Mucosa of rectum (tissue), 2 donors: ENCODE data around the gene DPP6.

Experiments
- H3K27ac ChIP-seq, 2 donors: one replicate each; pipeline ENCODE4 v1.7.0; 2013; ENCODE audit warnings: inconsistent platforms in 2 of 2, low read depth in 2 of 2, low read length in 2 of 2
- H3K27me3 ChIP-seq, 2 donors: one replicate each; pipeline ENCODE4 v1.7.0; 2013; ENCODE audit warnings: low read length in 2 of 2; ENCODE audit not compliant: control insufficient read depth in 2 of 2, insufficient read depth in 2 of 2
- H3K36me3 ChIP-seq, 2 donors: one replicate each; pipeline ENCODE4 v1.7.0; 2013; ENCODE audit warnings: low read length in 2 of 2; ENCODE audit not compliant: control insufficient read depth in 2 of 2, insufficient read depth in 2 of 2
- H3K4me1 ChIP-seq, 2 donors: one replicate each; pipeline ENCODE4 v1.7.0; 2013; ENCODE audit warnings: low read length in 2 of 2, mild to moderate bottlenecking in 1 of 2; ENCODE audit not compliant: control insufficient read depth in 2 of 2, insufficient read depth in 2 of 2
- H3K4me3 ChIP-seq, 2 donors: one replicate each; pipeline ENCODE4 v1.7.0; 2013; ENCODE audit warnings: low read length in 2 of 2
- H3K9ac ChIP-seq, 2 donors: one replicate each; pipeline ENCODE4 v1.7.0; 2013; ENCODE audit warnings: low read length in 2 of 2, low read depth in 1 of 2, mild to moderate bottlenecking in 1 of 2
- H3K9me3 ChIP-seq, 2 donors: one replicate each; pipeline ENCODE4 v1.7.0; 2013; ENCODE audit warnings: low read length in 2 of 2; ENCODE audit not compliant: control insufficient read depth in 2 of 2
- donor health status: healthy.
- donor health status: Normal muscosa, but diverticular disease.

The DPP6 gene

DNA sequence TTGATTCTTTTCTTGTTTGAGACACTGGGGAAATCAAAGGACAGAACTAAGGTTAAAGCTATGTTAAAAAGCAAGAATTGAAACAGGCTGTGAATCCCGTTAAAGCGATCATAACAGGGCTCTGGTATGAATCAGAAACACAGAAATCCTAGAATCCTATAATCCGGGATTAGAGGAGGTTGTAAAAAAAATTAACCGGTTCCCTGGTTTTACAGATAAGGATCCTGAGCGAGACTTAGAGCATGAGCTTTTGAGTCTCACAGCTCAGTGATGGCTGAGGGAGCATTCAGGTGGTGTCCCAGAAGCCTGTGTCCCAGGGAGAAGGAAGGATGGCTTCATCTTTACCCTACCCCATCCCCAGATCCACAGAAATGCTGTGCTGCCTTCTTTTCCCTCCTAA lies 489.4 kb downstream of the DPP6 start:
- H3K9ac ChIP-seq: no peak overlapping the region
- H3K4me1 ChIP-seq: no peaks in the 10 kb centered on the region
- H3K27me3 ChIP-seq: no peaks in the 10 kb centered on the region
- H3K4me3 ChIP-seq: no peak overlapping the region
- H3K36me3 ChIP-seq: no peaks in the 10 kb centered on the region
- no peak overlapping the region for H3K27ac ChIP-seq
- no peaks in the 10 kb centered on the region for H3K9me3 ChIP-seq

DNA sequence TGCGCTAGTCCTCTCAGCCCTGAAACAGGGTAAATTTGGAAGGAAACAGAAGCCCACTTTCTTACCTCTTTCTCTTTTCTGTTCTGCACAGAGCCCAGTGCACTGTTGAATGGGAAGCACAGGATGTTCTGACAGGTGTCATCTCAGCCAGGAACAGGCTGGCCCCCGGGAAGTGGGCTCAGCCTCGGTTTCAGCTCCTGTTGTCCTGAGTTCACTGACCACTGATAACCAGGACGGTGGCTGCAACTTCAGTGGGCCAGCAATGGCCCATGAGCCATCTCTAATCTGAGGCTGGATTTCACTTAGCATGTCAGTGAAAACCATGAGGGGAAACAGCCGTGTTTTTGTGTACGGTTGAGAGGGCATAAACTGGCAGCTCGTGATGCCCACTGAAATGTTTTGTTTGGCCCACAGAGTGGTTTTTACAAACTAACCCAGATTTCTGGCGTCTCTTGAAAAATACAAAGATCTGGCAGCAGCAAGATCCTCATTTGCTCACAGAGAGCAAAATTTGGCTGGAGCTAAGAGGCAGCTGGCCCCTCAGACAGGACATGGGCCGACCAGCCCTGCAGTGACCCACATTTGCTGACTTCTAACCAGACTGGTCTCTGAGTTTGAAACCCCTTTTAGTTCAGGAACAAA lies 494.9 kb downstream of the DPP6 start:
- Histone ChIP-seq H3K4me3 (no peak overlapping the region), H3K9ac (no peak overlapping the region)

DNA sequence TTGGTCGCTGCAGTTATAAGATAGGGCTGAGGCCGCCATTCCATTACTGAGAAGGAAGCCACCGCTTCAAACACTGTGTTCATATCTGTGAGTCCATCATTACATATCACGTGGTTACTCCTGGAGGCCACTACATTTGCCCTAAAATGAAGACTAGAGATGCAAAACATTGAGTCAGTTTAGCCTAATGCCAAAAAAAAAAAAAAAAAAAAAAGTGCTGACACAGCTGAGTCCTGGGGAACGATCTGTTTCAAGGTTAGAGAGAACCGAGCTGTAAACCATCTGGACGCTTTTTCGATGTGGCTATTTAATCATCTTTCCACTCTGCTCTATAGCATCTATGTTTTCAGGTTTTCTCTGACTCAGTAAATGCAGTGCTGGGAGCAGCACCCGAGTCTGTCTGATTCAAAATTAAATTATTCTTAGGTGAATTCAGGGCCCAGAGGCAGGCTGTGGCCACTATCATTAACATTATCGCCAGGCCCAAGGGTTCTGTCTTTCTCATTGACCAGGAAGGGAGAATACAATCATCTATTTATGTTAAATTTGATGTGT lies 501.6 kb downstream of the DPP6 start:
- Histone ChIP-seq H3K9ac (no peak overlapping the region), H3K9me3 (no peaks in the 10 kb centered on the region), H3K27ac (no peak overlapping the region), H3K4me3 (no peak overlapping the region), H3K4me1 (no peaks in the 10 kb centered on the region), H3K36me3 (no peaks in the 10 kb centered on the region), H3K27me3 (no peaks in the 10 kb centered on the region)

More for the DNA sequence above, 494.9 kb downstream of the DPP6 start:
- no peaks in the 10 kb centered on the region for H3K36me3 ChIP-seq
- no peaks in the 10 kb centered on the region for H3K9me3 ChIP-seq
- no peaks in the 10 kb centered on the region for H3K4me1 ChIP-seq
- no peak overlapping the region for H3K27ac ChIP-seq
- no peaks in the 10 kb centered on the region for H3K27me3 ChIP-seq

DNA sequence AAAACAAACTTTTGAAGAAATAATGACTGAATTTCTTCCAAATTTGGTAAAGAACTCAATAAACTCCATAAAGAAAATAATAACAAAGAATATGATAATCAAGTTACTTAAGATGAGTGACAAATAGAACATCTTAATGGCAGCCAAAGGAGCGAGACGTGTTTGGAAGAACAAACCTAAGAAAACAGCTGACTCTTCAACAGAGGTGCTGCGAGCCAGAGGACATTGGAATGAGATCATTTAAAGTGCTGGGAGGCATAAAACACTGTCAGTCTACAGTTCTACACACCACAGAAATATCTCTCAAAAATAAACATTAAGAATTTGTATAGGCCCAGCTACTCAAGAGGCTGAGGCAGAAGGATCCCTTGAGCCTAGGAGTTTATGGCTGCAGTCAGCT lies 507.3 kb downstream of the DPP6 start:
- no peaks in the 10 kb centered on the region for H3K4me1 ChIP-seq

DNA sequence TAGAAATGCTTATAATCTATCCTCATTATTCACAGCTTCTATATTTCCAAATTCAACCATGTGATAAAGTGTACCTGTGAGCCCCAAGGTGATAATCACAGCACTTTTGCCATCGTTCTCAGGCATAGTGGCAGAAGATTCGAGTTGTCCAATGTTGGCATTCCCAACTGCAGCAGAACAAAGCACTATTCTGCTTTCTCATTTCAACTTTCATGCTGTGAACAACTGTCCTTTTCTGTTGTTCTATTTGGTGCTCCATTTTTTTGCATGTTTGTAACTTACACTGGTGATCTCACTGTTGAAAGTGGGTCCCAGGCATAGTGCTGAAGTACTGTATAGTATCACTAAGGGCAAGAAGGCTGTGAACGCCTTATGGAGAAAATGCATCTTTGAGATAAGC lies 512.5 kb downstream of the DPP6 start:
- H3K4me1 ChIP-seq: no peaks in the 10 kb centered on the region
- H3K9ac ChIP-seq: no peak overlapping the region
- H3K36me3 ChIP-seq: no peaks in the 10 kb centered on the region
- no peak overlapping the region for H3K4me3 ChIP-seq
- no peaks in the 10 kb centered on the region for H3K9me3 ChIP-seq
- no peak overlapping the region for H3K27ac ChIP-seq
- no peaks in the 10 kb centered on the region for H3K27me3 ChIP-seq

More for the DNA sequence above, 507.3 kb downstream of the DPP6 start:
- no peaks in the 10 kb centered on the region for H3K27me3 ChIP-seq
- H3K36me3 ChIP-seq: no peaks in the 10 kb centered on the region
- H3K4me3 ChIP-seq: no peak overlapping the region
- H3K27ac ChIP-seq: no peak overlapping the region
- H3K9ac ChIP-seq: no peak overlapping the region
- H3K9me3 ChIP-seq: no peaks in the 10 kb centered on the region

DNA sequence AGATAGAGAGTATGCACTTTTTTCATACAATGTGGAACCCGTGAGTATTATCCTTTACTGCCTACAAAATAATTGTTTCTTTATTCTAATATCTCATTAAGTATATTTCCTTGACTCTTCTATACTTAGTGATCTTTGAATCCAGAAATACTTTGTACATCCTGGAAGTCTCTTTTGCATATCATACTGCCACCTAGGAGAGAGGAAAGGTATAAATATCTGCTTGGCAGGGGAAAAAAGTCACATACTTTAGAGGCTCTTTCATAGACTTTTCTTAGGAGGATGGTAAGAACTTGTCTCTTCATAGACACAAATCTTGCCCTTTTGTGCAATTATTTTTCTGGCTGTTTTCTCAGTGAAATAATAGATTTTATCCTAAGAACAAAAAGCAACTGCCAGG lies 514.7 kb downstream of the DPP6 start:
- no peak overlapping the region for H3K27ac ChIP-seq
- no peaks in the 10 kb centered on the region for H3K4me1 ChIP-seq
- H3K9me3 ChIP-seq: no peaks in the 10 kb centered on the region
- H3K4me3 ChIP-seq: no peak overlapping the region
- no peak overlapping the region for H3K9ac ChIP-seq
- H3K27me3 ChIP-seq: no peaks in the 10 kb centered on the region
- no peaks in the 10 kb centered on the region for H3K36me3 ChIP-seq

DNA sequence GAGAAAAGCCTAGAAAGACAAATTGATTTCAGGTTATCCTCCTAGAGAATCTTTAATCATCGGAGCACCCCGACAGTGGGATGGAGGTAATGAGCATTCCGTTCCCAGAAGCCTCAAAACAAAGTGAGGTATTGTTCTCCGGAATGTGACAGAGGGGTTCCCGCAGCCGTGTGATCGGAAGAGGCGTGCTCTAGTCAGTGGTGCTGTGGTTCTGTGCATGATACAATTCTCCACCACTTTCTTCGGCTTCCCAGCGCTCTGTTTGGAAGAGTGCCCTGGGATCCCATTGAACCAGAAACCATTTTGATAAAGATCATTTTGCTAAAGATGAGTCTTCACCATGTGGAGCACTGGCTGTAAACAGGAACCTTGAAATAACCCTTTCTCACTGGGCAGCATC lies 516.1 kb downstream of the DPP6 start:
- no peak overlapping the region for H3K27ac ChIP-seq
- H3K36me3 ChIP-seq: no peaks in the 10 kb centered on the region
- no peaks in the 10 kb centered on the region for H3K27me3 ChIP-seq
- H3K9ac ChIP-seq: no peak overlapping the region
- no peaks in the 10 kb centered on the region for H3K9me3 ChIP-seq
- no peaks in the 10 kb centered on the region for H3K4me1 ChIP-seq
- no peak overlapping the region for H3K4me3 ChIP-seq

DNA sequence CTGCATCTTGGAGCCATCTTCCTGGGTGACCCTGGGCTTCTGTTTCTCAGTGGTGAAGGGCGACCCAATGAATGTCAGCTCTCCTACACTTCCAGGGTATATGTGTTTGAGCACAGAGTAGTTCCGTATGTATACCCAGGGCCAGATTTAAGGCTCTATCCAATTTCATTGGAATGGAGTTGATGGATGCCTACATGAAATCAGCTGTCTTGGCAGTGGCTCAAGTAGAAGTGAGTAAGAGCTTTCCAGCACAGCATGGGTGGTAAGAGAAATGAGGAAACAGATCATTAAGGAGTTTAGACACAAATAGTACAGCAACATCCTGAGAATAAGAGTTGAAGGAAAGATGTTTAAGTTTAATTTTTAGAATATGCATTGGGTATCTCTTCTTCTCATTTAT lies 517.7 kb downstream of the DPP6 start:
- H3K9me3 ChIP-seq: no peaks in the 10 kb centered on the region
- H3K36me3 ChIP-seq: no peaks in the 10 kb centered on the region
- H3K27ac ChIP-seq: no peak overlapping the region
- no peaks in the 10 kb centered on the region for H3K4me1 ChIP-seq
- no peak overlapping the region for H3K4me3 ChIP-seq
- H3K27me3 ChIP-seq: no peaks in the 10 kb centered on the region
- H3K9ac ChIP-seq: no peak overlapping the region

DNA sequence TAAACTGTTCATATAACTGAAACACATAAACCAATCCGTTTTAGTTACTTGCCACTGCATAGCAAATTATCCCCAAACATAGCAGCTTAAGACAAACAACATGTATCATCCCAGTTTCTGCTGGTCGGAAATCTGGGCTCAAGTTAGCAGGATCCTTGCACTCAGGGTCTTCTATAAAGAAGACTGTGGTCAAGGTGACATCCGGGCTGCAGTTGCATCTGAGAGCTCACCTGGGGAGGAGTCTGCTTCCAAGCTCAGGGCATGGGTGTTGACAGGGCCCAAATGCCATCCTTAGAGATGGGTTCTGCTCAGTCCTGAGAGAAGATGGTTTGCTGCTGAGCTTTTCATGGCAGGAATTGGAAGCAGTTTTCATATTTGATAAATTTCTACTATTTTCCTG lies 519.6 kb downstream of the DPP6 start:
- Histone ChIP-seq H3K36me3 (no peaks in the 10 kb centered on the region), H3K4me3 (no peak overlapping the region), H3K9me3 (no peaks in the 10 kb centered on the region), H3K27ac (no peak overlapping the region), H3K27me3 (no peaks in the 10 kb centered on the region), H3K4me1 (no peaks in the 10 kb centered on the region), H3K9ac (no peak overlapping the region)

DNA sequence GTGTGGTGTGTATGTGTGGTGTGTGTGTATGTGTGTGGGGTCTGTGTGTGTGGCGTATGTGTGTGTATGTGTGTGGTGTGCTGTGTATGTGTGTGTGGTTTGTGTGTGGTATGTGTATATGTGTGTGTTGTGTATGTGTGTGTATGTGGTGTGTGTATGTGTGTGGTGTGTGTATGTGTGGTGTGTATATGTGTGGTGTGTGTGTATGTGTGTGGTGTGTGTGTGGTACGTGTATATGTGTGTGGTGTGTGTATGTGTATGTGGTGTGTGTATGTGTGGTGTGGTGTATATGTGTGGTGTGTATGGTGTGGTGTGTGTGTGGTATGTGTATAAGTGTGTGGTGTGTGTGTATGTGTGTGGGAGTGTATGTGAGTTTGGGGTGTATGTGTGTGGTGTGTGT lies 522.0 kb downstream of the DPP6 start:
- H3K9ac ChIP-seq: no peak overlapping the region
- H3K4me1 ChIP-seq: no peaks in the 10 kb centered on the region
- no peak overlapping the region for H3K27ac ChIP-seq
- H3K9me3 ChIP-seq: no peaks in the 10 kb centered on the region
- no peak overlapping the region for H3K4me3 ChIP-seq
- H3K27me3 ChIP-seq: no peaks in the 10 kb centered on the region
- H3K36me3 ChIP-seq: no peaks in the 10 kb centered on the region
